GM19035 (cell line): ENCODE data around the gene PRDM15.

Source experiments
- ATAC-seq: cut with Tn5 transposase; IDR thresholded peaks from one replicate; pipeline ENCODE4 v1.9.1; 2021; ENCODE audit not compliant: unreplicated experiment

PRDM15 gene

GRCh38 chr21:41766883-41767605 is 112.1 kb downstream of the PRDM15 start, which contains the start of gene RIPK4:
RIPK4 (minus strand) TSS chr21:41767052; CDS start chr21:41767041, 11 bp downstream.
- no peak for ATAC-seq

DNA sequence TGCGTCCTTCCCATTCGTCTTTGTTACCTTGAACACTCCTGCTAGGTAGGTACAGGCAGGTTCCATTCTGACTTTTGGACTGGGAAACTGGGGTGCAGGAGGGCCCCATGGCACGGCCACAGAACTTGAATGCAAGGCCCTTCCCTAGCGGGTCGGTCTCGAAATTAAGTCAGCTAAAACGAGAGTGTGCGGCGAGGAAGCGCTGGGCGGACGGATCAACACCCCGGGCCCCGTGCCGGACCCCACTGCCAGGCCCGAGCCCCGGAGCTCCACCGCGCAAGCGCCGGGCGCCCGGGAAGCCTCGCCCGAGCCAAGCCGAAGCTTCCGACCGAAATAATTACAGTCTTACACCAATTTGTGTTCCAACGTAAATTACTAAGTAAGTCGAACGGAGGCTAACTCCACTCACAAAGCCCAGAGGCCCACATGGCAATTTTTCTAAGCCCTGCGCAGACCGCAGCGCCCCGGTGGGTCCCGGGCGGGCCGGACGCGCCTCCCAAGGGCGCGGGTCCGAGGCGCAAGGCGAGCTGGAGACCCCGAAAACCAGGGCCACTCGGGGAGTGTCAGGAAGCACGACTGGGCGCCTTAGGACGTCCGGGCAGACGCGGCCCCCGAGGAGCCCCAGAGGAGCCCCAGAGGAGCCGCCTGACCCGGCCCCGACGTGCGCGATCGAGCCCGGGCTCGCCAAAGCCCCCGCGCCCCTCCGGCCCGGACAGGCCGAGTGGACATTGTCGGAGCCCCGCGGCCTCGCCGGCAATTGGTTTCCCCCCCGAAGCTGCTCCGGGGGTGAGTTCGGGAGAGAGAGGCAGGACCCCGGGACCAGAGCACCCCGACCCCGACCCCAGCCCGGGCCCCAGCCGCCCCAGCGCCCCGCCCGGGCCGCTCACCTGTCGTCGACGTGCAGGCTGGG is 112.9 kb downstream of the PRDM15 start:
- no peak for ATAC-seq

GRCh38 chr21:41765420-41765821 is 113.7 kb downstream of the PRDM15 start:
- no peak for ATAC-seq

GRCh38 chr21:41764558-41765419 is 114.4 kb downstream of the PRDM15 start:
- ATAC-seq, result no peak

DNA sequence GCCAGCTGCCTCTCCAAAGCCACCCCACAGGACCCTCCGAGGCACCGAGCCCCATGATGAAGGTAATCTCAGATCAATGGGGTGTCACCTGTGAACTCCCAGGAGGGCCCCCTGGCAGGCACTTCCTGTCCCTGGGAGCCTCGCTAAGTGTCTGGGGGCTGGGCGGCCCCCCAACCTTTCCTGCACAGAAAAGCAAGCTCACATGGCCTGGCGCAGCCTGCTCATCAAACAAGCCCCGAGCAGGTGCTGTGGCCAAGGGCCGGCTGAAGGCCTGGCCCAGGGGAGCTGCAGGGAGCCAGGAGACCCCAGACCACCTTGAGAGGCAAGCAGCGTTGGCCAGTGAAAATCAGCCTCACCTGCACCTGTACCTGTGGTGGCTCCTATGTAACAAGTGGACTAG is 115.1 kb downstream of the PRDM15 start:
- no peak for ATAC-seq

- no peak for ATAC-seq
Measured at GRCh38 chr21:41763398-41763931, 115.7 kb downstream of the PRDM15 start.

DNA sequence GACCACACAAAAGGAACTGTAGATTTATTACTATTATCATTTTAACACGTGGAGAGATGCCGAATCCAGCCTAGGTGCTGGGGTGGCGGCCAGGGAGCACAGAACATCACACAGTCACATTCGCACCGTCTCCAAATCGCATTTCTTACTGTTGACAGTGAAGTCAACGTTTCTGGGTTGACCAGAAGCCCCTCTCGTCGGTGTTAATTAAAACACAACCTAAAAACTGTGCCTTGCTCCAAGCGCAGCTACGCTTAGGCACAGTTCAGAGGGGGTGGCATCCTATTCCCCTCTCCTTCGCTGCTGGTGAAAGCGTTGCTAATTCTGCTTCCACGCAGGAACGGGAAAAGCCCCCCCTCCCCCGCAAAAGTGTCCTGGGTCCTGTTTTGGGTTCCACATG is 116.4 kb downstream of the PRDM15 start:
- no peak for ATAC-seq

GRCh38 chr21:41761934-41762635 is 117.1 kb downstream of the PRDM15 start:
- ATAC-seq, result no peak

DNA sequence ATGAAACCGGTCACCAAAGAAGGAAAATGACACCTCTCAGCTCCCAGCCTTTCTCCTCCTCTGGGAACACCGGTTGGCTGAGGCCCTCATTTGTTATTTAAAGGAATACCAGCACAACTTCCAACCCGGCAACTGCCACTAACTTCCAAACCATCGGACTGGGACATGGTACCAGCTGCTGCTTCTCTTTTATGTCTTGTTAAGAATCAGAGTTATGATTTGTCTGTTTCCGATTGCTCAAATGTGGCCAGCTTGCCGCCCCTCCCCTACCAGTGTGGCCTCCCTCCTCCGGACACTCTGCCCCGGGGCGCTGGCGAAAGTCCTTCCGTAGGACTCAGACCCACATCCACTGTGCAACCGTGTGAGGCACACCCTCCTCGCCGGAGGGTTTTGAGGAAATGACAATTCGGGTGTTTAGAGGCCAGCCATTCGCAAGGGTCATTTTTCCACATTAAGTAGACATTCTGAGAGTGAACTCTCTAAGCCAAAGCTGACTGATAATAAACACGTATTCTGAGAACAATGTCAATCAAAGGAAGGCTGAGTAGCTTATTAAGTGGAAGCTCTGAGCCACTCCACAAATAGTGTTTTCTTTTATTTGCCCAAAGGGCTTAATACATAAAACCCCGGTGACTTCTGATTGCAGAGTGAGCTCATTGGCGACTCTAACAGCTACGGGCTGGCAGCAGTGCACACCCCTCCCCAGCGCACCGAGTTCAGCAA is 117.8 kb downstream of the PRDM15 start:
- no peak for ATAC-seq

DNA sequence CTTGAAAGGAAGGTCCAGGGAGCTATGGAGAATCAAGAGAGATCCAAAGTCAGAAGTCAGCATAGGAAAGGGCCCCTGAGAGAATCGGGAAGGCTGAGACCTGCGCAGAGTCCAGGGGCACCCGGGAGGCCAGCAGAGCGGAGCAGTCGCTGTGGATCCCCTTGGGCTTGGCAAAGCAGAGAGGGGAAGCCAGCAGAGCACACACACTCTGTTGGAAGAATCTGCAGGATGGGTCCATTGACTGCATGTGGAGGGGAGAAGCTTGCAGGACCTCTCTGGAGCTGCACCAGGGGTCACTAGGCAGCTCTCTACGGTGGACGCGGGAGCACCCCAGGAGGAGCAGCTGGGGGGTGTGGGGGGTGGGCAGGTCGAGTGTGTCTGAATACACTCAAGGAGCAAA is 118.7 kb downstream of the PRDM15 start:
- no peak for ATAC-seq

DNA sequence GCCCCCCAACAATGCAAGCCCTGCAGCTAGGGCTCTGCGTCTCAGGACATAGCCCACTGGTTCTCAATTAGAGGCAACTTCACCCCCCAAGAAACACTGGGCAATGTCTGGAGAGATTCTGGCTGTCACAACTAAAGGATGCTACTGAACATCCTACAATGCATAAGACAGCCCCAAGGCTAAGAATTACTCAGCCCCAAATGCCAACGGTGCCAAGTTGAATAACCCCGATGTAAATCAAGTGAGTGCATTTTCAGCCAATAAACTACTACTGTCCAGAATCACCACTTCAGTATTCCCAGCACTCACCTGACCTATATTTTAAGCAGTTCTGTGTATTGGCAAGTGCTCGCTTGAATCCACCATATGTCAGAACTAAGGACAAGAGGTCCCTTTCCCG is 119.2 kb downstream of the PRDM15 start:
- no peak for ATAC-seq

GRCh38 chr21:41759214-41759840 is 119.8 kb downstream of the PRDM15 start:
- no peak for ATAC-seq

DNA sequence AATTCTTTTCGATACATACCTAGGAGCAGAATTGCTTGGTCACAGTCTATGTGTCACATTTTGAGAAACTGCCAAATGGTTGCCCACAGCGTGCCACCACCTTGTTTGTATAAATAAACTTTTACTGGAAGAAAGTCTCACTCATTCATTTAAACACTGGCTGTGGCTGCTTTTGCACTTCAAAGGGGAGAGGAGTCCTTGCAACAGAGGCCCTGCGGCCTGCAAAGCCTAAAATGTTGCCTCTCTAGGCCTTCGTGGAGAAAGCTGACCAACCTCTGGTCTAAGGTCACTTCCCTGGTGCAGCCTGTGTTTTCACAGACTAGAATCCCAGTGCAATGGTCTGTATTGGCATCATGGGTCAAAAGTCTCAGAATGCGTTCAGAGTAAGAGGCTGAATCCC is 120.6 kb downstream of the PRDM15 start:
- ATAC-seq, result no peak

DNA sequence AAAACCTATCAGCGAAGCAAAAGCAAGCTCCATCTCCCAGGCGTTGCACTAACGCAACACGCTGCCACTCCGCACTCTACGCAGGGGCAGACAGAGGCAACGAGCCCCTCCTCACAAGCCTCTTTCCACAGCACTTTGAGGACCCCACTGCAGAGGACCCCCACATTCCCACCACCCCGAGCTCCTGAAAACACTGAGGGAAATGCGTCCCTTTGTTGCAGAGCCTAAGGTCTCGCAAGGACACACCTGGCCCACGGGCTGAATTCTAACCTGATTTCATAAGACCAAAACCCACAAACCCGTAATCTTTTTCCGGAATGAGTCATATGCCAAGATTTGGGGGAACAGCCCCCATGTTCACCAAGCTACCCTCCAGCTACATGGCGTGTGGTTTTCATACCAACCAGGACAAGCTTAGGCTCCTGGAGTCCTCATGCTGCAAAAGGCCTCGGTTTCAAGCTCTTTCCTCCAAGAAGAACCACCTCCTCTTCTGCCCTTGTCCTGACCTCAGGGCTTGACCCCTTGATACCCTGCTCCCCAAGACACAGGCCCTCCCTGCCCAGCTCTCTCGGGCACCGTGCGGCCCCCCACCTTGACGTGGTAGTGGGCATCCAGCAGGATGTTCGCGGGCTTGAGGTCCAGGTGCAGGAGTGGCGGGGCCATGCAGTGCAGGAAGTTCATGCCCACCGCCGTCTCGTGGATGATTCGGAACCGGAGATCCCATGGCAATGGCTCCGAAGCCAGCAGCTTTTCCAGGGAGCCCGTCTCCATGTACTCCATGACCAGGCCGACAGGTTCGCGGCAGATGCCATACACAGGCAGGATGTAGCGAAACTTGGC is 123.0 kb downstream of the PRDM15 start:
- ATAC-seq, result no peak

DNA sequence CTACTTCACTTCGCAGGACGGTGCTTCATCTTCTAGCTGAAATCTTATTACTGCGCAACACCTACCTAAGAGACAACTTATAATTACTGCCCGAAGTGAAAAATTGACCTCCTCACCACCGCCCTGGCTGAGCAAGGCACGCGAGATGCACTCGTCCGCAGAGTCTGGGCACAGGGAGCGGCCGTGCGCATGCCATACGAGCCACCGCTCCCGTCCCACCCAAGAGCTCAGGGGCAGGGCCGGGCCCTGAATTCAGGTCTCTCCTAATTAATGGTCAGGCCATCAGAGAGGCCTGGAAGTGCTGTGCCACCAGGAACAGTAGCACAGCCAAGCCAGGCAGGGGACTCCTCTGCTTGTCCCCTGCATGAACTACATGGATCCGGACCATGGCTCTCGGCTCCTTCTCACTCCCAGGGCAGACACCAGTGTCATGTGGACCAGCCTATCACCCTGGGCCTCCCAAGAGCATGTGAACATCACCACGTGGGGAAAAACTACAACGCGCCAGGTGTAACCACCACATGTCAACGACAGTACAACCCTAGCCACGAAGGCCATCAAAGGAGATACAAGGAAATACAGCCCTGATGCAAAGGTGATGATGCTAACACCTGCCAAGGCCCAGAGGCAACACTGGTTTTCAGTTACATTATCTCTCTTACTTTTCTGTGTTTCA is 123.7 kb downstream of the PRDM15 start:
- no peak for ATAC-seq

DNA sequence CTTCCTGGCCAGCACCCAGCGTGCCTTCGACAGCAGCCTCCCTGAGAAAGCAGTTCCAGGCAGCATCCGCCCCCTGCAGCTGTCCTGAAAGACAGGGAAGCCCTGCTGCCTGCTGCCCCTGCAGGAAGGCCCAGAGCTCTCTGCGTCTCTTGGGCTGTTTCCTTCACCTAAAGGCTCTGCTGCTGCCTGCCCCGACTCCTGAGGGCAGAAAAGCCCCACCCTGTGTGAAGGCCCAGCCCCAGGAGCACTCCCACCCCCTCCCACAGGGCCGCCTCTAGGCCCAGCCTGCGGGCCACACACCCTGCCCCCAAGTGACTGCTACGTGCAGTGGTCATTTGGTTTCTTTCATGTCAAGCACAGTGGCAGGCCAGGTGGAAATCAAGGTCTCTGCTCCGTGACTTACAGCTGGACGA is 124.7 kb downstream of the PRDM15 start:
- ATAC-seq, result no peak

DNA sequence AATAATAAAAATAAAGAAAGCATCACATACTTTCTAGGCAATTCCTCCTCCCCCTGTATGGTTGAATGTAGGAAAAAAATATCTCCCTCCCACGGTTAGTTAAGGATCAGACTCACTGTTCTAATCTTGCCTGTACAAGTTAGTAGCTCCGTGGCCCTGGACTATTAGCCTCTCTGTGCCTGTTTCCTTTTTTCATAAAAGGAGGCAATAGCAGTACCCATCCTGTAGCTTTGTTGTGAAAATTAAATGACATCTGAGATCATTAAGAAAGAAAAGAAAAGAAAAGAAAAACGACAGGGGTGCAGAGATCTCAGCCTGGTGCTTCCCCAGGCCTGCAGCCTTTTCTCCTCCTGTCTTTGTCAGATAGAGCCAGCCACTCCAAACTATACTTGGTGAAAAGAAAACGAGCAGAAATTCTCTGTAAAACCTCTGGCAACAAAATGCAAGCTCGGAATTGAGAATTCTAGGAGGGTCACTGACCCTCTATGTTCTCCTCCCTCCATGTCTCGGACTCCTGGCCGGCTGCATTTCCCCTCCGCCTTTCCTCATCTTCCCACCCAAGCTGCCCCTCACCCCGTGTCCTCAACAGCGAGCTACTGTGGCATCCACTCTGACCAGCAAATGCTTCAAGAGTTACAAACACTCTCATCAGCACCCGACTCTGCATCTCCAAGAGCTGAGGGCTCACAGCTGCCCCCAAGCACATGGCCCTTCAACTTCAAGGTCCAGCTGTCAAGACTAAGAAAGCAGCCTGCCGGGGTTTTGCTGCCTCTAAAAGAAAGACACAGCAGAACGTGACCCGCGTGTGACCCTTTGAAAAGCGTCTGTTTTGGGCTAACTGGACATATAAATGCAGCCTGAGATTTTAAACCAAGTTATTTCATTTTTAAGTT is 125.9 kb downstream of the PRDM15 start:
- ATAC-seq, result no peak
